HG03575 (cell line): ENCODE measurements around the gene THOC5.
"Not testable (repeated sequence)": the region's sequence is repeated elsewhere in the genome, so short reads cannot be mapped to it uniquely, and the experiment has no call there.

Experiments
- ATAC-seq: cut with Tn5 transposase; IDR thresholded peaks from one replicate; pipeline ENCODE4 v1.9.1; 2021; ENCODE audit not compliant: unreplicated experiment, insufficient number of reproducible peaks, low FRiP score; ENCODE audit errors: extremely low read depth

The THOC5 gene

DNA sequence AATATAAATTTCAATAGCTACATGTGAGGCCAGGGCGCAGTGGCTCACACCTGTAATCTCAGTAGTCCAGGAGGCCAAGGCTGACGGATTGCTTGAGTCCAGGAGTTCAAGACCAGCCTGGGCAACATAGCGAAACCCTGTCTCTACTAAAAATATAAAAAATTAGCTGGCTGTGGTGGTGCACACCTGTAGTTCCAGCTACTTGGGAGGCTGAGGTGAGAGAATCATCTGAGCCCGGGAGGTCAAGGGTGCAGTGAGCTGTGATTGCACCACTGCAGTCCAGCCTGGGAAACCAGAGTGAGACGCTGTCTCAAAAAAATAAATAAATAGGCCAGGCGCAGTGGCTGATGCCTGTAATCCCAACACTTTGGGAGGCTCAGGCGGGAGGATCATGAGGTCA lies 13.0 kb upstream of the THOC5 start:
- not testable (repeated sequence) for ATAC-seq

GRCh38 chr22:29563652-29564460 lies 10.3 kb upstream of the THOC5 start:
- no peak for ATAC-seq

- no peak for ATAC-seq
These were observed 6.3 kb upstream of the THOC5 start for GRCh38 chr22:29559853-29560252.

DNA sequence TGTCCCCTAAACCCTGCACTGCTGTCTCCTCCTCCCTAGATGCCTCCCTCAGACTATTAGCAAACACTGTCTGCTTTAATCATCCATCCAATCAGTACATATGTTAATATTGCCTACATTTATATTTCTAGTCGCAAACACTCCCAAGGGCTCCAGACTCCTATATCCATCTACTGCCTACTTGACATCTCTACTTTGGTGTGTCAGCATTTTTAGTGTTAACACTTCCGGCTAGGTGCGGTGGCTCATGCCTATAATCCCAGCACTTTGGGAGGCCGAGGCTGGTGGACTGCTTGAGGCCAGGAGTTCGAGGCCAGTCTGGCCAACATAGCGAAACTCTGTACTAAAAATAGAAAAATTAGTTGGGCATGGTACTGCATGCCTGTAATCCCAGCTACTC lies 5.5 kb upstream of the THOC5 start:
- no peak for ATAC-seq

- no peak for ATAC-seq
These were observed 1.6 kb upstream of the THOC5 start for GRCh38 chr22:29555065-29555644.

- ATAC-seq, result not testable (repeated sequence)
These were observed 1.2 kb downstream of the THOC5 start for GRCh38 chr22:29552357-29552756.

GRCh38 chr22:29550005-29550404 lies 3.6 kb downstream of the THOC5 start:
- ATAC-seq, result no peak

- ATAC-seq, result not testable (repeated sequence)
These were observed 8.5 kb downstream of the THOC5 start for GRCh38 chr22:29545045-29545444.

- no peak for ATAC-seq
These were observed 11.7 kb downstream of the THOC5 start for GRCh38 chr22:29541845-29542244.

DNA sequence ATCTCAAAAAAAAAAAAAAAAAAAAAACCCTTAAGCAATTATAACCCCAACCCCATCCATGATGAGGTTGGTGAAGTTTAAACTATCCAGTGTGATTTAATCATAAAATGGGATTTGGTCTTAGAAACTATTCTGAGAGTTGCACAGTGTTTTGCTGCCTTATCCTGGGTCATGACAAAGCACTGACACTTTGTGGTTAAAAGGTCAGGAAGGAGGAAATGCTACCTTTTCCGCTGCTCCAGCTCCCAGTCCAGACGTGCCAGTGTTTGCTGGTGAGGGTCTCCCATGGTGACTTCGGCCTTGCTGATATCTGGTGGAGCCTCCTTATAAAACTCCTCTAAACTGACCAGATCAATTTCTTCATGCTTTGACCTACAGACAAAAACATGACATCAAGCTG lies 14.5 kb downstream of the THOC5 start:
- ATAC-seq, result no peak

- no peak for ATAC-seq
These were observed 17.1 kb downstream of the THOC5 start for GRCh38 chr22:29536411-29536810.

GRCh38 chr22:29531419-29531818 lies 22.1 kb downstream of the THOC5 start:
- no peak for ATAC-seq

- no peak for ATAC-seq
These were observed 22.8 kb downstream of the THOC5 start for GRCh38 chr22:29530716-29531115.

- ATAC-seq, result no peak
These were observed 25.4 kb downstream of the THOC5 start for GRCh38 chr22:29528144-29528543.

GRCh38 chr22:29524442-29525191 lies 28.9 kb downstream of the THOC5 start:
- ATAC-seq, result no peak

- no peak for ATAC-seq
These were observed 29.8 kb downstream of the THOC5 start for GRCh38 chr22:29523761-29524160.

DNA sequence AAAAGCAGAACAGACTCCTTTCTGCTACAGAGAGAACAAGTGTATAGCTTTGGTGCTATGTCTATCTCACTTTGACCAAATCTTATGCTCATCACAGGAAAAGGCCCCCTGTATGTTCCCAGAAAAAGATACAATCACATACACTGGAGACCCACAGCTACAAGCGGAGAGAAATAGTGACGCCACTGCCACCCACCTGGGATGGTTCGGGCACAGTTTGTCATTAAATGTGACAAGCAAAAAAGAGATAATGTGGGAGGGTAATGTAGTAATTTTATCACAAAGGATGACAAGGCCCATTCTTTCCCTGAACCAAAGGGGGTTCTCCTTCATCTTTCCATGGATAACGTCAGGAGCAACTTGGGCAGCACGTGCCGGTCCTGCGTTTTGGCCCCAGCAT lies 32.0 kb downstream of the THOC5 start:
- no peak for ATAC-seq

DNA sequence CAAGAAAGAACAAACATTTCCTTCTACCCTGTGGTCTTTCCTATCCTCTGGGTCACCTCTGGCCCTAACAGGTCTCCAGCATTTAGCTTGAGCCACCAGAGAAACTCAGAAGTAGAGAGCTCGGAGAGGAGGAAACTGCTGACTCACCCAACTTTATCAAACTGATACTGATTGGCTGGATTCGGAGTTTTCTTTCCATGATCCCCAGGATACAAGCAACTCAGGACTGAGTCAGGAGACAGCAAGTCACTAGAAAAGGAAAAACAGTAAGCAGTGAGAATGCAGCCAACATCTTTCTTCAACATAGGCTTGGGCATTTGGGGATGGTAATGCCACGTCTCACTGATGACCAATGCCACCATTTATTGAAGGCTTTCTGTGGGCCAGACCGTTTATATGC lies 32.7 kb downstream of the THOC5 start:
- no peak for ATAC-seq

DNA sequence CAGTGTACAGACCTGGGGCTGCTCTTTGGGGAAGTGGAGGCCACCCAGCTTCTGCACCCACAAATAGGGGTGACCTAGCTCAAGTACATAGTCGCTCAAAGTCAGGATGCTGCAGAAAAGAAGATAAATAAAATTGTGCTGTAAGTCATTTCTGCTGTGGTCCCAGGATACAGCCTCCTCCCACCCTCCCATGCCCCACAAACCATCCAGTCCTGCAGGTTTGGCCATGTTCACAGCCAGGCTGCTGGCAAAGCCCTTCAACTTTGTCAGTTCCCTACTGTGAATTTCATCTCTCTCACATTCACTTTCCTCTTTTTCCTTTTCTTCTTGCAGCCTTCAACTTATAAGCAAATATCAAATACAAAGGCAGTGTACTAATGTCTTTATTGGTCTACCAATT lies 33.6 kb downstream of the THOC5 start:
- ATAC-seq, result no peak

DNA sequence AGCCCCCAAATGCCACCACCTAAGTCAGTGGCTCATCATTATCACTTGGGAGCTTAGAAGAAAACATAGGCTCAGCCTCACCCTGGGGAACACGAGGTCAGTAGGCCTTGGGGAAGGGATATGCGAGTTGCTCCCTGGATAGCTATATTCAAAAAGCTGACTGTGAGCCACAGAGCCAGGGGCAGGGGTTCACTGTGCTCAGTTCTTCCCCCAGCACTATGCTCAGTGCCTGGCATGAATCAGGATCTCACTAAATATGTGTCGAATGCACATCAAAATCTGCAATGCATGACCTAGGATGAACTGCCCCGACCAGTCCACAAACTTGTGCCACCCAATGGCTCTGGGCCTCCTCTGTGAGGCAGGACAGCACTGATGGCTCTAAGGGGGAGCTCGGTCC lies 35.1 kb downstream of the THOC5 start:
- ATAC-seq, result no peak
